ENCODE measurements around the gene EDDM3A.

Gene EDDM3A

GRCh38 chr14:20774258-20774824, 28.7 kb downstream of the EDDM3A start:
- CTCF ChIA-PET: no interaction called here

GRCh38 chr14:20775043-20775442, 29.4 kb downstream of the EDDM3A start:
- no peak for DNase-seq (ENCODE audit: low read depth, low spot score)
- ChIA-PET CTCF (no interaction called here), POLR2A (no interaction called here)
- TF ChIP-seq CTCF (IDR thresholded peaks at IDR 0.05; ENCODE audit: insufficient read depth, low read length, missing control alignments): no peak
- no peak overlapping the region for H3K4me3 ChIP-seq (ENCODE audit: low read depth, low read length)

More at GRCh38 chr14:20774258-20774824, 28.7 kb downstream of the EDDM3A start:
- H3K4me3 ChIP-seq (ENCODE audit: low read depth, low read length): no peak overlapping the region
- DNase-seq (ENCODE audit: low read depth, low spot score): no peak
- no peak for TF ChIP-seq CTCF (IDR thresholded peaks at IDR 0.05; ENCODE audit: insufficient read depth, low read length, missing control alignments)
- POLR2A ChIA-PET: no interaction called here

GRCh38 chr14:20775901-20776300, 30.2 kb downstream of the EDDM3A start:
- ChIA-PET CTCF (no interaction called here), POLR2A (no interaction called here)
- no peak overlapping the region for H3K4me3 ChIP-seq (ENCODE audit: low read depth, low read length)
- TF ChIP-seq CTCF (IDR thresholded peaks at IDR 0.05; ENCODE audit: insufficient read depth, low read length, missing control alignments): no peak
- DNase-seq (ENCODE audit: low read depth, low spot score): no peak

GRCh38 chr14:20781803-20782202, 36.1 kb downstream of the EDDM3A start:
- ChIA-PET CTCF (no interaction called here), POLR2A (no interaction called here)
- DNase-seq (ENCODE audit: low read depth, low spot score): no peak
- no peak overlapping the region for H3K4me3 ChIP-seq (ENCODE audit: low read depth, low read length)
- no peak for TF ChIP-seq CTCF (IDR thresholded peaks at IDR 0.05; ENCODE audit: insufficient read depth, low read length, missing control alignments)

- no peak for DNase-seq (ENCODE audit: low read depth, low spot score)
- CTCF ChIA-PET: no interaction called here
- POLR2A ChIA-PET: no interaction called here
- no peak overlapping the region for H3K4me3 ChIP-seq (ENCODE audit: low read depth, low read length)
- no peak for TF ChIP-seq CTCF (IDR thresholded peaks at IDR 0.05; ENCODE audit: insufficient read depth, low read length, missing control alignments)
These were observed 36.7 kb downstream of the EDDM3A start for GRCh38 chr14:20782280-20782890.

GRCh38 chr14:20787025-20787424, 41.3 kb downstream of the EDDM3A start:
- POLR2A ChIA-PET: no interaction called here
- CTCF ChIA-PET: no interaction called here
- DNase-seq (ENCODE audit: low read depth, low spot score): no peak
- TF ChIP-seq CTCF (IDR thresholded peaks at IDR 0.05; ENCODE audit: insufficient read depth, low read length, missing control alignments): no peak
- no peak overlapping the region for H3K4me3 ChIP-seq (ENCODE audit: low read depth, low read length)

All from AG04449 (cell line).